Activated T-cell treated with anti-CD3 and anti-CD28 coated beads, Interleukin-2, amount 50 U/mL, for 4 hours (primary cell): ENCODE data around the gene ING3. TPM values are rescaled to one million over a fixed set of nuclear protein-coding genes. Genes with fewer than 3 reads are reported as not detected.

Experiments used
- total RNA-seq, 3 donors: library from RNA; stranded (reverse); gene quantifications; one replicate each; pipeline ENCODE4 v1.2.1, GENCODE V29; 2021

The ING3 gene
- total RNA-seq, 3 donors from 2014 or later, result 23.9 to 29.4 (median 27.5) TPM

Other genes starting within 250 kb of the ING3 start
- under 1 TPM in 2 of 3 donors, not detected in 1; 0.14 to 0.20 TPM for gene TSPAN12, start 92.6 kb upstream of the ING3 start, total RNA-seq
- under 1 TPM; 0.20 to 0.69 (median 0.38) TPM for gene CPED1, start 37.9 kb downstream of the ING3 start, total RNA-seq